PC-9 (cell line): ENCODE measurements around the gene CES3. TPM values are rescaled to one million over a fixed set of nuclear protein-coding genes. Genes with fewer than 3 reads are reported as not detected.
A peak's percentile ranks its signal among the peaks of the same experiment; 100 is the strongest.

Experiments used
- BruUV-seq: library from RNA; stranded (reverse); fragments of 400-500 nt; replicated peaks from 2 replicates; lab custom pipeline; 2021; lab: Mats Ljungman, UMichigan
- CTCF ChIA-PET: fragments of 300-600 bp; sonication (Branson Sonifier 250); formaldehyde crosslinking; loops from one replicate; lab custom pipeline; 2022; ENCODE audit warnings: antibody characterized with exemption; lab: Charles Lee
- POLR2A ChIA-PET: fragments of 300-600 bp; sonication (Branson Sonifier 250); formaldehyde crosslinking; loops from one replicate; lab custom pipeline; 2022; ENCODE audit warnings: antibody characterized with exemption; ENCODE audit not compliant: unreplicated experiment; lab: Charles Lee
- DNase-seq, 2 experiments: peaks; one replicate each; pipeline versions ENCODE4 v3.0.0 to v3.0.0-alpha.2; 2015 to 2022; ENCODE audit warnings: mixed read lengths in 1 of 2
- H2AFZ ChIP-seq: fragments of 200-600 bp; sonication (generic); 2 replicates; pipeline ENCODE4 v1.8.1; 2017; ENCODE audit warnings: antibody characterized with exemption
- H3F3A ChIP-seq: fragments of 200-600 bp; sonication (generic); 2 replicates; pipeline ENCODE4 v1.8.1; 2017; ENCODE audit warnings: antibody characterized with exemption, mild to moderate bottlenecking, low read depth; ENCODE audit not compliant: insufficient read depth
- H3K27ac ChIP-seq: fragments of 200-600 bp; sonication (generic); 2 replicates; pipeline ENCODE4 v1.6.1; 2016; ENCODE audit warnings: mixed run types
- H3K27me3 ChIP-seq: fragments of 200-600 bp; sonication (generic); 2 replicates; pipeline ENCODE4 v1.6.1; 2016; ENCODE audit warnings: low read depth, mixed run types; ENCODE audit not compliant: insufficient read depth
- H3K36me3 ChIP-seq: fragments of 200-600 bp; sonication (generic); 2 replicates; pipeline ENCODE4 v1.6.1; 2016; ENCODE audit warnings: low read depth, mixed run types
- H3K4me1 ChIP-seq: fragments of 200-600 bp; sonication (generic); replicated peaks from 2 replicates; pipeline ENCODE4 v1.6.1; 2016; ENCODE audit warnings: mixed run types; ENCODE audit not compliant: insufficient read depth
- H3K4me2 ChIP-seq: fragments of 200-600 bp; sonication (generic); 2 replicates; pipeline ENCODE4 v1.6.1; 2017; ENCODE audit warnings: mixed run types
- H3K4me3 ChIP-seq: fragments of 200-600 bp; sonication (generic); 2 replicates; pipeline ENCODE4 v1.6.1; 2016; ENCODE audit warnings: mixed run types
- H3K79me2 ChIP-seq: fragments of 200-600 bp; sonication (generic); 2 replicates; pipeline ENCODE4 v1.6.1; 2017; ENCODE audit warnings: low read depth, mixed run types
- H3K9me2 ChIP-seq: fragments of 200-600 bp; sonication (generic); 2 replicates; pipeline ENCODE4 v1.8.1; 2017; ENCODE audit warnings: mild to moderate bottlenecking; ENCODE audit not compliant: insufficient read depth
- H3K9me3 ChIP-seq: fragments of 200-600 bp; sonication (generic); 2 replicates; pipeline ENCODE4 v1.8.1; 2016; ENCODE audit warnings: low read depth; ENCODE audit not compliant: insufficient read depth
- H4K20me1 ChIP-seq: fragments of 200-600 bp; sonication (generic); 2 replicates; pipeline ENCODE4 v1.8.1; 2017; ENCODE audit not compliant: insufficient read depth
- EZH2 ChIP-seq: fragments of 200-600 bp; sonication (generic); IDR thresholded peaks from 2 replicates; pipeline ENCODE4 v1.8.0; 2017; ENCODE audit warnings: antibody characterized with exemption, low read depth
- intact Hi-C: fragments of 100-400 bp; cut with micrococcal nuclease; formaldehyde crosslinking; loops from one replicate; pipeline ENCODE4 v1.10.0; 2022; ENCODE audit not compliant: unreplicated experiment
- total RNA-seq: library from RNA; stranded (reverse); gene quantifications from 2 replicates; pipeline ENCODE4 v1.2.3, GENCODE V29; 2021
- TF ChIP-seq, protein P1 (sequence below): fragments of 200-600 bp; sonication (generic); conservative IDR thresholded peaks from 2 replicates; pipeline ENCODE4 v1.6.1; 2017; ENCODE audit warnings: mixed run types, antibody characterized with exemption, mild to moderate bottlenecking, moderate library complexity

CES3 gene
- total RNA-seq, 1 experiment from 2014 or later, result 9.1 TPM

DNA sequence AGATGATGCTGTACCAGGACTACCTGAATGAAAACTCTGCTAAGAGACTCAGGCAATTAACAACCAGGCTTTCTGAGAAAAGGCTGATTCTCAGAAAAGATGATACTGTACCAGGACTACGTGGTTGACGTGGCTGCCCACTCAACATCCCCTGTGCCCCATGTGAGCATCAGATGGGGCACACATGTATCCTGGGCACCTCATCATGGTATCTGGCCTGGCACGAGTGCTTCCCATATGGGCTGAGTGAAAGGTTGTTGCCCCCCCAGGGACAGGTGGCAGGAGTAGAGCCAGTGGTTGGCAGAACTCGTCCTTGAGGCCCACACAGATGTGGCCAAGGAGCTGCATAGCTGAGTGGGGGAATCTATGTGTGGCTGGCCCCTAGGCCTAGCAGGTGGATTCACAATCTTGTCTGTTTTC lies 23.8 kb downstream of the CES3 start:
- ChIA-PET POLR2A (no interaction called here), CTCF (no interaction called here)
- H3K4me3 ChIP-seq, result no peak overlapping the region
- no TSS peak for BruUV-seq
- intact Hi-C loops, result no loop called here
- no peaks in the 10 kb centered on the region for H3F3A ChIP-seq
- H3K4me2 ChIP-seq, result no peak overlapping the region
- H3K9me3 ChIP-seq, result no peaks in the 10 kb centered on the region
- H2AFZ ChIP-seq, result no peak overlapping the region
- no peaks in the 10 kb centered on the region for H3K79me2 ChIP-seq
- no peak for DNase-seq
- no peak overlapping the region for H3K27ac ChIP-seq
- no peaks in the 10 kb centered on the region for H3K4me1 ChIP-seq
- H3K27me3 ChIP-seq, result no peaks in the 10 kb centered on the region
- no peaks in the 10 kb centered on the region for H3K36me3 ChIP-seq
- no peak for TF ChIP-seq EZH2
- TF ChIP-seq, protein P1, sequence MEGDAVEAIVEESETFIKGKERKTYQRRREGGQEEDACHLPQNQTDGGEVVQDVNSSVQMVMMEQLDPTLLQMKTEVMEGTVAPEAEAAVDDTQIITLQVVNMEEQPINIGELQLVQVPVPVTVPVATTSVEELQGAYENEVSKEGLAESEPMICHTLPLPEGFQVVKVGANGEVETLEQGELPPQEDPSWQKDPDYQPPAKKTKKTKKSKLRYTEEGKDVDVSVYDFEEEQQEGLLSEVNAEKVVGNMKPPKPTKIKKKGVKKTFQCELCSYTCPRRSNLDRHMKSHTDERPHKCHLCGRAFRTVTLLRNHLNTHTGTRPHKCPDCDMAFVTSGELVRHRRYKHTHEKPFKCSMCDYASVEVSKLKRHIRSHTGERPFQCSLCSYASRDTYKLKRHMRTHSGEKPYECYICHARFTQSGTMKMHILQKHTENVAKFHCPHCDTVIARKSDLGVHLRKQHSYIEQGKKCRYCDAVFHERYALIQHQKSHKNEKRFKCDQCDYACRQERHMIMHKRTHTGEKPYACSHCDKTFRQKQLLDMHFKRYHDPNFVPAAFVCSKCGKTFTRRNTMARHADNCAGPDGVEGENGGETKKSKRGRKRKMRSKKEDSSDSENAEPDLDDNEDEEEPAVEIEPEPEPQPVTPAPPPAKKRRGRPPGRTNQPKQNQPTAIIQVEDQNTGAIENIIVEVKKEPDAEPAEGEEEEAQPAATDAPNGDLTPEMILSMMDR, result no peak
- H3K9me2 ChIP-seq, result no peaks in the 10 kb centered on the region
- no peaks in the 10 kb centered on the region for H4K20me1 ChIP-seq

DNA sequence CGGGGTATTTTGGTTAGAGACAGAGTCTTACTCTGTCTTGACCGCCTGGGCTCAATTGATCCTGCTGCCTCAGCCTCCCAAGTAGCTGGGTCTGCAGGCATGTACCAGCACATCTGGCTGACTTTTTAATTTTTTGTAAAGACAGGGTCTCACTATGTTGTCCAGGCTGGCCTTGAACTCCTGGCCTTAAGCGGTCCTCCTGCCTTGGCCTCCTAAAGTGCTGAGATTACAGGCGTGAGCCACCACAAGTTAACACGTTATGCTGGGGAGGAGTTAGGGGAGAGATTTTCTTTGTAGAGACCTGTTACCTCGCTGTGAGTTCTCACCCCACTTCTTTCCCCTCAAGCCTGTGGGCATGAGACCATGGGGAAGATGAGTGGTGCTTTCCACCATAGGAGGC lies 25.5 kb downstream of the CES3 start:
- TF ChIP-seq, protein P1, result no peak
- no peak for TF ChIP-seq EZH2
- ChIA-PET POLR2A (no interaction called here), CTCF (no interaction called here)
- Histone ChIP-seq H3K27me3 (no peaks in the 10 kb centered on the region), H3K79me2 (no peaks in the 10 kb centered on the region), H3K9me3 (no peaks in the 10 kb centered on the region), H3F3A (no peaks in the 10 kb centered on the region), H3K4me1 (no peaks in the 10 kb centered on the region), H3K4me2 (no peak overlapping the region), H3K9me2 (no peaks in the 10 kb centered on the region), H3K27ac (no peak overlapping the region), H4K20me1 (no peaks in the 10 kb centered on the region), H3K36me3 (no peaks in the 10 kb centered on the region), H2AFZ (no peak overlapping the region), H3K4me3 (no peak overlapping the region)
- BruUV-seq, result no TSS peak
- DNase-seq, result no peak
- intact Hi-C loops, result no loop called here

DNA sequence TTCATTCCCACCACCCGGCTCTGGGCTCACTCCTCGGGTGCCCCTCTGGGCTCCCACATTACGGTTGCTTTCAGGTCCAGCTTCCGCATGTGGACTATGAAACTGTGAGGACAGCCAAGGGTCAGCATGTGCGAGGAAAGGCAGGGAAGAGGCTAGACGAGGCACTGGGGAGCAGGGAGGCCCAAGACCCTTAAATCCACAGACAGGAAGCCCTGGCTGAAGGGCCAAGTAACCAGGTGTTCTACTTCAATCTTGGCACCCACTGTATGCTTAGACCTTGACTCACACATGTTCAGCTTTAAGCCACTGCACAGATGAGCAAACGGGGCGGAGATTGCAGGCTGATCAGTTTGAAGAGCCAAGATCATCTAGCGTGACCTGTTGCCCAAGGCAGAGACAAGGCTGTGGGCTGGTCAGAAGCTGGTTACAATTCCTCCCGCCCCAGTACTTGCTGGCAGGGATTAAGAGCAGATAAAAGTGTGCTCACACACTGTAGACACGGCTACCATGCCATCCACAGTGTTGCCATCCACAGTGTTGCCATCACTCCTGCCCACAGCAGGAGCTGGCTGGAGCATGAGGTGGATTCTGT lies 27.2 kb downstream of the CES3 start, which contains the start of gene CES4A:
Gene CES4A (plus strand): TSS at position 393 of the 592 bp plus-strand sequence. CDS start 184 bp downstream, at position 577.
- Histone ChIP-seq H3K79me2 (no peaks in the 10 kb centered on the region), H3K9me2 (no peaks in the 10 kb centered on the region), H3K4me1 (no peaks in the 10 kb centered on the region), H3K27ac (no peak within 1 kb of the TSS), H4K20me1 (no peaks in the 10 kb centered on the region), H3K9me3 (no peaks in the 10 kb centered on the region), H3K36me3 (no peaks in the 10 kb centered on the region), H3F3A (no peaks in the 10 kb centered on the region), H3K4me3 (no peak within 1 kb of the TSS), H2AFZ (no peak within 1 kb of the TSS), H3K4me2 (no peak within 1 kb of the TSS), H3K27me3 (no peaks in the 10 kb centered on the region)
- ChIA-PET POLR2A (no interaction called here), CTCF (interaction anchor here (0.6 kb wide), 1 partner anchor 145 kb away, joined by 5 read pairs; no protein-coding TSS in a partner anchor)
- peak in 1 of 2 experiments; percentile 10 for DNase-seq
- no peak for TF ChIP-seq EZH2
- TF ChIP-seq, protein P1, result no peak
- BruUV-seq, result no TSS peak
- intact Hi-C loops, result no loop called here
